Brain microvascular endothelial cell (primary cell): ENCODE data around the gene CKAP5.

ENCODE experiments used
- DNase-seq: peaks from one replicate; pipeline ENCODE4 v3.0.0-alpha.2; 2020
- H3K27ac ChIP-seq: fragments of 250-450 bp; sonication (Bioruptor Pico); 2 replicates; pipeline ENCODE4 v1.5.1; 2020; ENCODE audit warnings: mild to moderate bottlenecking, moderate library complexity
- H3K27me3 ChIP-seq: fragments of 250-450 bp; sonication (Bioruptor Pico); replicated peaks from 2 replicates; pipeline ENCODE4 v1.5.1; 2020; ENCODE audit warnings: mild to moderate bottlenecking
- H3K36me3 ChIP-seq: fragments of 250-450 bp; sonication (Bioruptor Pico); replicated peaks from 2 replicates; pipeline ENCODE4 v1.5.1; 2020; ENCODE audit warnings: mild to moderate bottlenecking
- H3K4me3 ChIP-seq: 2 replicates; pipeline ENCODE4 v1.5.1; 2011; ENCODE audit warnings: low read depth, mild to moderate bottlenecking, control low read depth, low read length, moderate library complexity
- in situ Hi-C: cut with HindIII; loops from 2 replicates; pipeline ENCODE4 v1.10.0; 2017; ENCODE audit warnings: low sequenced_read_pairs, low pct_ligation_motif_present
- TF ChIP-seq, protein P1 (sequence below): IDR thresholded peaks from 2 replicates; pipeline ENCODE4 v1.5.1; 2011; ENCODE audit warnings: low read depth, mild to moderate bottlenecking, moderate library complexity, low read length, control low read depth, inconsistent platforms; ENCODE audit errors: missing control alignments

The CKAP5 gene

GRCh38 chr11:46736615-46737014 is 109.5 kb downstream of the CKAP5 start:
- TF ChIP-seq, protein P1, sequence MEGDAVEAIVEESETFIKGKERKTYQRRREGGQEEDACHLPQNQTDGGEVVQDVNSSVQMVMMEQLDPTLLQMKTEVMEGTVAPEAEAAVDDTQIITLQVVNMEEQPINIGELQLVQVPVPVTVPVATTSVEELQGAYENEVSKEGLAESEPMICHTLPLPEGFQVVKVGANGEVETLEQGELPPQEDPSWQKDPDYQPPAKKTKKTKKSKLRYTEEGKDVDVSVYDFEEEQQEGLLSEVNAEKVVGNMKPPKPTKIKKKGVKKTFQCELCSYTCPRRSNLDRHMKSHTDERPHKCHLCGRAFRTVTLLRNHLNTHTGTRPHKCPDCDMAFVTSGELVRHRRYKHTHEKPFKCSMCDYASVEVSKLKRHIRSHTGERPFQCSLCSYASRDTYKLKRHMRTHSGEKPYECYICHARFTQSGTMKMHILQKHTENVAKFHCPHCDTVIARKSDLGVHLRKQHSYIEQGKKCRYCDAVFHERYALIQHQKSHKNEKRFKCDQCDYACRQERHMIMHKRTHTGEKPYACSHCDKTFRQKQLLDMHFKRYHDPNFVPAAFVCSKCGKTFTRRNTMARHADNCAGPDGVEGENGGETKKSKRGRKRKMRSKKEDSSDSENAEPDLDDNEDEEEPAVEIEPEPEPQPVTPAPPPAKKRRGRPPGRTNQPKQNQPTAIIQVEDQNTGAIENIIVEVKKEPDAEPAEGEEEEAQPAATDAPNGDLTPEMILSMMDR: no peak
- H3K4me3 ChIP-seq: no peak overlapping the region
- H3K27ac ChIP-seq: no peak overlapping the region
- H3K27me3 ChIP-seq: no peaks in the 10 kb centered on the region
- no peak for DNase-seq
- in situ Hi-C loops: no loop called here
- H3K36me3 ChIP-seq: peaks cover 7% of the 10 kb centered on the region

DNA sequence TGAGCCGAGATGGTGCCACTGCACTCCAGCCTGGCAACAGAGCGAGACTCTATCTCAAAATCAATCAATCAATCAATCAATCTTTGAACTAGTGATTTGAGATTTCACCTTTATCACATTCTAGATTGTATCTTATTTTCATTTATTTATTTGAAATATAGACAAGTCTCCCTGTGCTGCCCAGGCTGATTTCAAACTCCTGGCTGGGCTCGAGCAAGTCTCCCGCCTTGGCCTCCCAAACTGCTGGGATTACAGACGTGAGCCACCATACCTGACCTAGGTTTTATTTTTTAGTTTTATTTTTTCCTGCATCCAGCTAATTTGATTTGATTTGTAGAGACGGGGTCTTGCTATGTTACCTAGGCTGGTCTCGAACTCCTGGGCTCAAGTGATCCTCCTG is 109.9 kb downstream of the CKAP5 start:
- no peak for DNase-seq
- in situ Hi-C loops: no loop called here
- Histone ChIP-seq H3K27ac (no peak overlapping the region), H3K27me3 (no peaks in the 10 kb centered on the region), H3K4me3 (no peak overlapping the region), H3K36me3 (peaks cover 5% of the 10 kb centered on the region)
- TF ChIP-seq, protein P1: no peak

DNA sequence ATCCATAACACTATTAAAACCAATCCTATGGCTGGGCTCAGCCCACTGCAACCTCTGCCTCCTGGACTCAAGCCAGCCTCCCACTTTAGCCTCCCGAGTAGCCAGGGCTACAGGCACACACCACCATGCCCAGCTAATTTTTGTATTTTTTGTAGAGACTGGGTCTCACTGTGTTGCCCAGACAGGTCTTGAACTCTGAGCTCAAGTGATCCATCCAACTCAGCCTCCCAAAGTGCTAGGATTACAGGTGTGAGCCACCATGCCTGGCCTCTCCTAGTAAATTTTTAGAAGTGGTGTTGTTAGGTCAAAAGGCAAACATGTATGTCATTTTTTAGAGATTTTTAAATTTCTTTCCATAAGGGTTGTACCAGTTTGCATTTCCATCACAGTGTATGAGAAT is 112.8 kb downstream of the CKAP5 start:
- Histone ChIP-seq H3K4me3 (no peak overlapping the region), H3K27ac (no peak overlapping the region), H3K27me3 (no peaks in the 10 kb centered on the region), H3K36me3 (no peaks in the 10 kb centered on the region)
- TF ChIP-seq, protein P1: no peak
- in situ Hi-C loops: no loop called here
- DNase-seq: no peak

DNA sequence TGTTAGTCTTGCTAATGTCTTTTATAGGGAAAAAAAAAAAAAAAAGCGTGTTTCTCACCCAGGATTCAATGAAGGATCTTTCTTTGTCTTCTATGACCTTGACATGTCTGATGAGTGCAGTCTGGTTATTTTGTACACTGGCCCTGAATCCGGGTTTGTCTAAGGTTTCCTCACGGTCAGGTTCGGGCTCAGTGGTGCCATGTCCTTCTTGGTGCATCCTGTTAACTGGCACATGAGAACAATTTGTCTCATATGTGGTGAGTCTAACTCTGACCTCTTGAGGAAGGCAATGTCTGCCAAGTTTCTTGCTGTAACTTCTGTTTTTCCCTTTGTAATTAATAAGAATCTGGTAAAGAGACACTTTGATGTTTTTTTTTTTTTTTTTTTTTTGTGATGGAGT is 114.5 kb downstream of the CKAP5 start:
- Histone ChIP-seq H3K36me3 (no peaks in the 10 kb centered on the region), H3K4me3 (no peak overlapping the region), H3K27me3 (no peaks in the 10 kb centered on the region), H3K27ac (no peak overlapping the region)
- no peak for DNase-seq
- in situ Hi-C loops: no loop called here
- TF ChIP-seq, protein P1: no peak

DNA sequence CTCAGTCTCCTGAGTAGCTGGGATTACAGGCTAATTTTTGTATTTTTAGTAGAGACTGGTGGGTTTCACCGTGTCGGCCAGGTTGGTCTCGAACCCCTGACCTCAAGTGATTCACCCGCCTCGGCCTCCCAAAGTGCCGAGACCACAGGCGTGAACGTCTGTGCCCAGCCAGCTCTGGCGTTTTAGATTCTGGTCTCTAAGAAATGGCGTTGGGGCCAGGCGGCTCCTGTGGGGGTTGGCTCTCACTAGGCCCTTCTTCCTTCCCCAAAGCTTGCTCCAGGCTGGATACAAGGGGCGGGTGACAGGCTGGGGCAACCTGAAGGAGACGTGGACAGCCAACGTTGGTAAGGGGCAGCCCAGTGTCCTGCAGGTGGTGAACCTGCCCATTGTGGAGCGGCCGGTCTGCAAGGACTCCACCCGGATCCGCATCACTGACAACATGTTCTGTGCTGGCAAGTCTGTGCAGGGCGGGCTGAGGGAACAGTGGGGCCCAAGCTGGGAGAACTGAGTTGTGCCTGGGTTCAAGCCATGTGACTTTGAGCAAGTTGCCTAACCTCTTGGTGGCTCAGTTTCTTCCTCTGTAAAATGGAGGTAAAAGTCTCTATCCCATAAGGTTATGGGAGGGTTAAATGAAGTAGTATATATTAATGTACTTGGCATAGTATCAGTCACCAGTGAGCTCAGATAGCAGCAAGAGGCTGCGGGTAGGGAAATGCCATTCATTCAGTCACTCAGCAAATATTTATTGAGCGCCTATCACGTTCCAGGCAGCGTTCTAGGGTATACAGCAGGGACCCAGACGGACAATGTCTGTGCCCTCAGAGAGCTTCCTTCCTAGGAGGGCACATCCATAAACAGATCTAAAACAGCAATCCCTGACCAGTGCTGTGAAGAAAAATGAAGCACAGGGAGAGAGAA is 116.7 kb downstream of the CKAP5 start:
- no peaks in the 10 kb centered on the region for H3K36me3 ChIP-seq
- no peak overlapping the region for H3K4me3 ChIP-seq
- no peak overlapping the region for H3K27ac ChIP-seq
- TF ChIP-seq, protein P1: no peak
- H3K27me3 ChIP-seq: no peaks in the 10 kb centered on the region
- in situ Hi-C loops: no loop called here
- DNase-seq: no peak
